Panc1 (cell line): ENCODE results near the gene SLC4A9. TPM values are rescaled to one million over a fixed set of nuclear protein-coding genes. Genes with fewer than 3 reads are reported as not detected.
A peak's percentile ranks its signal among the peaks of the same experiment; 100 is the strongest.

Experiments used
- ATAC-seq: fragments of 200-7000 bp; cut with Tn5 transposase; 2 replicates; pipeline ENCODE4 v1.9.1; 2020; ENCODE audit warnings: mild to moderate bottlenecking, moderate library complexity
- BruUV-seq: library from RNA; stranded (reverse); fragments of 400-500 nt; replicated peaks from 2 replicates; lab custom pipeline; 2021; lab: Mats Ljungman, UMichigan
- CTCF ChIA-PET: fragments of 300-600 bp; sonication (Branson Sonifier 250); formaldehyde crosslinking; loops from one replicate; lab custom pipeline; 2022; ENCODE audit warnings: antibody characterized with exemption; lab: Charles Lee
- POLR2A ChIA-PET: fragments of 300-600 bp; sonication (Branson Sonifier 250); formaldehyde crosslinking; loops from one replicate; lab custom pipeline; 2022; ENCODE audit warnings: antibody characterized with exemption; lab: Charles Lee
- DNase-seq: peaks from one replicate; pipeline ENCODE4 v3.0.0-alpha.2; 2010; ENCODE audit warnings: low read depth, low spot score
- H3K27ac ChIP-seq: 2 replicates; pipeline ENCODE4 v1.5.1; 2011; ENCODE audit warnings: mild to moderate bottlenecking, low read length, inconsistent platforms
- H3K27me3 ChIP-seq: fragments of 200-500 bp; sonication (Bioruptor generic); 2 replicates; pipeline ENCODE4 v1.6.0; 2014; ENCODE audit warnings: low read length, inconsistent platforms; ENCODE audit not compliant: control insufficient read depth, insufficient read depth
- H3K36me3 ChIP-seq: fragments of 200-500 bp; sonication (Bioruptor generic); 2 replicates; pipeline ENCODE4 v1.5.1; 2014; ENCODE audit warnings: inconsistent platforms, mild to moderate bottlenecking, low read length, moderate library complexity; ENCODE audit not compliant: control insufficient read depth, insufficient read depth
- H3K4me1 ChIP-seq: 2 replicates; pipeline ENCODE4 v1.5.1; 2011; ENCODE audit warnings: inconsistent platforms, mild to moderate bottlenecking, low read length, moderate library complexity; ENCODE audit not compliant: control insufficient read depth, insufficient read depth
- H3K4me3 ChIP-seq, 2 experiments: 2 replicates each; pipeline ENCODE4 v1.5.1; 2011 to 2012; ENCODE audit warnings: low read depth in 2 of 2, low read length in 2 of 2, mild to moderate bottlenecking in 2 of 2, inconsistent platforms in 1 of 2, moderate library complexity in 1 of 2
- H3K9me3 ChIP-seq: fragments of 200-500 bp; sonication (Bioruptor generic); 2 replicates; pipeline ENCODE4 v1.5.1; 2014; ENCODE audit warnings: low read depth, mild to moderate bottlenecking, inconsistent platforms, low read length, moderate library complexity; ENCODE audit not compliant: control insufficient read depth, insufficient read depth
- CTCF ChIP-seq: fragments of 450-650 bp; IDR thresholded peaks from 2 replicates; pipeline ENCODE4 v1.5.1; 2017; ENCODE audit warnings: mild to moderate bottlenecking
- POLR2AphosphoS5 ChIP-seq: IDR thresholded peaks from 2 replicates; pipeline ENCODE4 v1.6.1; 2012; ENCODE audit warnings: mild to moderate bottlenecking, low read depth, low read length, moderate library complexity
- SIN3A ChIP-seq: IDR thresholded peaks from 2 replicates; pipeline ENCODE4 v1.6.1; 2012; ENCODE audit warnings: low read depth, mild to moderate bottlenecking, low read length, moderate library complexity, borderline replicate concordance; ENCODE audit not compliant: insufficient read depth
- TCF7L2 ChIP-seq: IDR thresholded peaks from 2 replicates; pipeline ENCODE4 v1.6.1; 2011; ENCODE audit warnings: mild to moderate bottlenecking, low read depth, low read length, inconsistent platforms
- in situ Hi-C: cut with HindIII; loops from 2 replicates; pipeline ENCODE4 v1.10.0; 2016; ENCODE audit warnings: low sequenced_read_pairs, low pct_unique_long_range_greater_than_20kb
- intact Hi-C: fragments of 100-400 bp; cut with micrococcal nuclease; formaldehyde crosslinking; loops from one replicate; pipeline ENCODE4 v1.10.0; 2022; ENCODE audit not compliant: unreplicated experiment
- total RNA-seq: library from RNA; stranded (reverse); gene quantifications from one replicate; pipeline ENCODE4 v1.2.1, GENCODE V29; 2021; ENCODE audit not compliant: unreplicated experiment
- TF ChIP-seq, protein P1 (sequence below), 2 experiments: IDR thresholded peaks; 2 replicates each; pipeline ENCODE4 v1.6.1; 2011 to 2012; ENCODE audit warnings: low read depth in 2 of 2, control low read depth in 1 of 2, low read length in 1 of 2, mild to moderate bottlenecking in 1 of 2, moderate library complexity in 1 of 2; ENCODE audit not compliant: insufficient read depth in 1 of 2

Gene SLC4A9
- total RNA-seq, 1 experiment from 2014 or later = not detected

- peaks cover 5% of the 10 kb centered on the region; the same call in 1 of the 2 replicates for H3K4me1 ChIP-seq
- peaks cover 2% of the 10 kb centered on the region; the same call in 1 of the 2 replicates for H3K36me3 ChIP-seq
- peak overlapping the region; percentile 27; the same call in 1 of the 2 replicates for H3K27ac ChIP-seq
- BruUV-seq = no TSS peak
- ChIA-PET CTCF (no interaction called here), POLR2A (no interaction called here)
- no peaks in the 10 kb centered on the region for H3K27me3 ChIP-seq
- intact Hi-C loops (no loop called here), in situ Hi-C loops (no loop called here)
- DNase-seq (no peak), ATAC-seq (no peak)
- TF ChIP-seq POLR2AphosphoS5 = no peak
- TF ChIP-seq, protein P1, sequence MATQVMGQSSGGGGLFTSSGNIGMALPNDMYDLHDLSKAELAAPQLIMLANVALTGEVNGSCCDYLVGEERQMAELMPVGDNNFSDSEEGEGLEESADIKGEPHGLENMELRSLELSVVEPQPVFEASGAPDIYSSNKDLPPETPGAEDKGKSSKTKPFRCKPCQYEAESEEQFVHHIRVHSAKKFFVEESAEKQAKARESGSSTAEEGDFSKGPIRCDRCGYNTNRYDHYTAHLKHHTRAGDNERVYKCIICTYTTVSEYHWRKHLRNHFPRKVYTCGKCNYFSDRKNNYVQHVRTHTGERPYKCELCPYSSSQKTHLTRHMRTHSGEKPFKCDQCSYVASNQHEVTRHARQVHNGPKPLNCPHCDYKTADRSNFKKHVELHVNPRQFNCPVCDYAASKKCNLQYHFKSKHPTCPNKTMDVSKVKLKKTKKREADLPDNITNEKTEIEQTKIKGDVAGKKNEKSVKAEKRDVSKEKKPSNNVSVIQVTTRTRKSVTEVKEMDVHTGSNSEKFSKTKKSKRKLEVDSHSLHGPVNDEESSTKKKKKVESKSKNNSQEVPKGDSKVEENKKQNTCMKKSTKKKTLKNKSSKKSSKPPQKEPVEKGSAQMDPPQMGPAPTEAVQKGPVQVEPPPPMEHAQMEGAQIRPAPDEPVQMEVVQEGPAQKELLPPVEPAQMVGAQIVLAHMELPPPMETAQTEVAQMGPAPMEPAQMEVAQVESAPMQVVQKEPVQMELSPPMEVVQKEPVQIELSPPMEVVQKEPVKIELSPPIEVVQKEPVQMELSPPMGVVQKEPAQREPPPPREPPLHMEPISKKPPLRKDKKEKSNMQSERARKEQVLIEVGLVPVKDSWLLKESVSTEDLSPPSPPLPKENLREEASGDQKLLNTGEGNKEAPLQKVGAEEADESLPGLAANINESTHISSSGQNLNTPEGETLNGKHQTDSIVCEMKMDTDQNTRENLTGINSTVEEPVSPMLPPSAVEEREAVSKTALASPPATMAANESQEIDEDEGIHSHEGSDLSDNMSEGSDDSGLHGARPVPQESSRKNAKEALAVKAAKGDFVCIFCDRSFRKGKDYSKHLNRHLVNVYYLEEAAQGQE (IDR thresholded peaks at IDR 0.05; ENCODE audit: insufficient read depth in 1 of 2, low read depth in 2 of 2, low read length in 1 of 2) = no peak
- TF ChIP-seq SIN3A = no peak
- no peak for TF ChIP-seq TCF7L2
- TF ChIP-seq CTCF = no peak
- no peaks in the 10 kb centered on the region for H3K9me3 ChIP-seq
- no peak overlapping the region for H3K4me3 ChIP-seq
Measured at GRCh38 chr5:140398379-140398811, 38.4 kb downstream of the SLC4A9 start.

- in situ Hi-C loops (no loop called here), intact Hi-C loops (no loop called here)
- no peak for TF ChIP-seq TCF7L2
- peak overlapping the region; percentile 98 for H3K27ac ChIP-seq
- no peaks in the 10 kb centered on the region for H3K27me3 ChIP-seq
- peak overlapping the region; percentile 62 to 97 for H3K4me3 ChIP-seq
- BruUV-seq = TSS peak; percentile 86
- ChIA-PET CTCF (no interaction called here), POLR2A (no interaction called here)
- no peak for DNase-seq
- ATAC-seq = no peak
- peaks cover 5% of the 10 kb centered on the region for H3K36me3 ChIP-seq
- H3K4me1 ChIP-seq = peaks cover 19% of the 10 kb centered on the region
- no peaks in the 10 kb centered on the region for H3K9me3 ChIP-seq
Measured at GRCh38 chr5:140399979-140400729, 40.2 kb downstream of the SLC4A9 start.
